ENCODE measurements around the gene GALNT16.

DNA sequence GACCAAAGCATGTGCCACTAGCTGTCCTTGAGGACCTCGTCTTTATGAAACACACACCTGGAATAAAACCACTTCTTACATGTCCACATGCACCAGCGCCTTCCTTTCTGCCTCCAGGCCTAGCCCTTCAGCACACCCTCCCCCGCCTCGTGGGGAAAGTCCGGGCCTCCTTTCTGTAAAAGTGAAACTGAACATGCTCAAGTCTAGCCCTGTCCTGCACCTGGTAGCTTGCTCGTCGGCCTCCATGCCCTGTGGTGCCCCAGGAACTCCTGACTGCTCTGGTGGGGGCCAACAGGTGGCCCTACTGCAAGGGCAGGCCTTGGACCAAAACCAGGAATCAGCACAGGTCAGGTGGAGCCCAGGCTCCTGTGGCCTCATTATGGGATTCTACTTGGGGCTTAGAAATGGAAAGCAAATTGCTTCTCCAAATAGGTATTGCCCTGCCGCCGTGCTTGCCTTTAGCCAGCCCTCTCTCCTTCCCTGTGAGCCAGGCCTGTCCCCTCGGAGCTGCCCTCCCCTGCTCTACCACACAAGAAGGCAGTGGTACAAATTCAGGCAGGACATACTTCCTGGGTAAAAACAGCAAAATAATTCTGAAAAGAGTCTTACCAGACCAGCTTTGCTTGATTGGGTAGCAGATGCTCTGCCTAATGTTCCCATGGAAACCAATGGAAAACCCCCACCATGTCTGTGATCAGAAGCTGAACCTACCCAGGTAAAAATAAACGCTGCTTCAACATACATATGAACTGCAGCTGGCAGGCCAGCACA is 94.6 kb downstream of the GALNT16 start:
- TF ChIP-seq, protein P1, sequence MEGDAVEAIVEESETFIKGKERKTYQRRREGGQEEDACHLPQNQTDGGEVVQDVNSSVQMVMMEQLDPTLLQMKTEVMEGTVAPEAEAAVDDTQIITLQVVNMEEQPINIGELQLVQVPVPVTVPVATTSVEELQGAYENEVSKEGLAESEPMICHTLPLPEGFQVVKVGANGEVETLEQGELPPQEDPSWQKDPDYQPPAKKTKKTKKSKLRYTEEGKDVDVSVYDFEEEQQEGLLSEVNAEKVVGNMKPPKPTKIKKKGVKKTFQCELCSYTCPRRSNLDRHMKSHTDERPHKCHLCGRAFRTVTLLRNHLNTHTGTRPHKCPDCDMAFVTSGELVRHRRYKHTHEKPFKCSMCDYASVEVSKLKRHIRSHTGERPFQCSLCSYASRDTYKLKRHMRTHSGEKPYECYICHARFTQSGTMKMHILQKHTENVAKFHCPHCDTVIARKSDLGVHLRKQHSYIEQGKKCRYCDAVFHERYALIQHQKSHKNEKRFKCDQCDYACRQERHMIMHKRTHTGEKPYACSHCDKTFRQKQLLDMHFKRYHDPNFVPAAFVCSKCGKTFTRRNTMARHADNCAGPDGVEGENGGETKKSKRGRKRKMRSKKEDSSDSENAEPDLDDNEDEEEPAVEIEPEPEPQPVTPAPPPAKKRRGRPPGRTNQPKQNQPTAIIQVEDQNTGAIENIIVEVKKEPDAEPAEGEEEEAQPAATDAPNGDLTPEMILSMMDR (conservative IDR thresholded peaks at IDR 0.05; ENCODE audit: low read depth, low read length): no peak
- TF ChIP-seq EZH2phosphoT487 (IDR thresholded peaks at IDR 0.05; ENCODE audit: borderline replicate concordance, low read length): no peak

All from PC-3 (cell line).